ENCODE results near the gene NRDE2.
A peak's percentile ranks its signal among the peaks of the same experiment; 100 is the strongest.

The NRDE2 gene

GRCh38 chr14:90336985-90337384 lies 5.2 kb upstream of the NRDE2 start:
- H3K4me3 ChIP-seq (ENCODE audit: low read depth, low read length) = no peak overlapping the region
- peaks cover 3% of the 10 kb centered on the region for H3K27me3 ChIP-seq (replicated peaks)
- no peaks in the 10 kb centered on the region for H3K36me3 ChIP-seq (replicated peaks)
- no peak for DNase-seq
- TF ChIP-seq, protein P1, sequence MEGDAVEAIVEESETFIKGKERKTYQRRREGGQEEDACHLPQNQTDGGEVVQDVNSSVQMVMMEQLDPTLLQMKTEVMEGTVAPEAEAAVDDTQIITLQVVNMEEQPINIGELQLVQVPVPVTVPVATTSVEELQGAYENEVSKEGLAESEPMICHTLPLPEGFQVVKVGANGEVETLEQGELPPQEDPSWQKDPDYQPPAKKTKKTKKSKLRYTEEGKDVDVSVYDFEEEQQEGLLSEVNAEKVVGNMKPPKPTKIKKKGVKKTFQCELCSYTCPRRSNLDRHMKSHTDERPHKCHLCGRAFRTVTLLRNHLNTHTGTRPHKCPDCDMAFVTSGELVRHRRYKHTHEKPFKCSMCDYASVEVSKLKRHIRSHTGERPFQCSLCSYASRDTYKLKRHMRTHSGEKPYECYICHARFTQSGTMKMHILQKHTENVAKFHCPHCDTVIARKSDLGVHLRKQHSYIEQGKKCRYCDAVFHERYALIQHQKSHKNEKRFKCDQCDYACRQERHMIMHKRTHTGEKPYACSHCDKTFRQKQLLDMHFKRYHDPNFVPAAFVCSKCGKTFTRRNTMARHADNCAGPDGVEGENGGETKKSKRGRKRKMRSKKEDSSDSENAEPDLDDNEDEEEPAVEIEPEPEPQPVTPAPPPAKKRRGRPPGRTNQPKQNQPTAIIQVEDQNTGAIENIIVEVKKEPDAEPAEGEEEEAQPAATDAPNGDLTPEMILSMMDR (IDR thresholded peaks at IDR 0.05; ENCODE audit: low read depth, low read length, missing control alignments) = no peak
- in situ Hi-C loops (cut with HindIII; ENCODE audit: low pct_ligation_motif_present, low sequenced_read_pairs) = no loop called here
- H3K27ac ChIP-seq = no peak overlapping the region

DNA sequence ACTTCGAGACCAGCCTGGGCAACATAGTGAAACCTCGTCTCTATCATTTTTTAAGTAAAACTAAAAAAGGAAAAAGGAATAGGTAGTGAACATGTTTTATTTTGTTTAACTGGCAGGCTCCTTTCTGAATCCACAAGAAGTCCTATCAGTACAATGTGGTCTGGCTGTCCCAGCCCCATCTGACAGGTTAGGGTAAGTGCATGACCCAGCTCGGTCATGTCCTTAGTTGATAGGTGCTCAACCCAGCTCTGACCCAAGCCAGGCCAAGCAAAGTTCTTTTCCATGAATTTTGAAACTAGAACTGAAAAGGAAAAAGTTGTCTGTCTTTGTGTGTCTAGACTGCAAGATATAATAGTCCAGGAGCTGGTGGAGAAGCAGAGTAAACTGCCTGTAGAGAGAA lies 4.7 kb upstream of the NRDE2 start:
- TF ChIP-seq, protein P1 (IDR thresholded peaks at IDR 0.05; ENCODE audit: low read depth, low read length, missing control alignments) = no peak
- in situ Hi-C loops (cut with HindIII; ENCODE audit: low pct_ligation_motif_present, low sequenced_read_pairs) = no loop called here
- H3K27me3 ChIP-seq (replicated peaks) = peaks cover 3% of the 10 kb centered on the region
- H3K36me3 ChIP-seq (replicated peaks) = no peaks in the 10 kb centered on the region
- no peak overlapping the region for H3K27ac ChIP-seq
- no peak for DNase-seq
- no peak overlapping the region for H3K4me3 ChIP-seq (ENCODE audit: low read depth, low read length)

DNA sequence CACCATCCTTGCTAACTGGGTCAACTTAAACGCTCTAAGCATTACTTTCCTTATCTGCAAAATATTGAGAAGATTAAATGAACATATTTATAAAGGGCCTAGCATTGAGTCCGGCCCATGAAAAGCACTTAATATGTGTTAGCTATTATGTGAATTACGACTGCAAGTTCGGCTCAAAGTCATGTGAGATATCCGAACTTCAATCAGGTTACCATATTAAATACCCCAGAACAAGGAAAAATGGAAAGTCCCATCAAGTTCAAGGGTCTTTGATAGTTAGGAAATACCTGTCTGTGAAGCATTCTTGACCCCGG lies 487 bp upstream of the NRDE2 start:
- TF ChIP-seq, protein P1 (IDR thresholded peaks at IDR 0.05; ENCODE audit: low read depth, low read length, missing control alignments) = no peak
- Histone ChIP-seq H3K4me3 (ENCODE audit: low read depth, low read length) (peak overlapping the region; percentile 69), H3K27ac (peak overlapping the region; percentile 80), H3K36me3 (replicated peaks) (no peaks in the 10 kb centered on the region), H3K27me3 (replicated peaks) (peaks cover 3% of the 10 kb centered on the region)
- no peak for DNase-seq
- in situ Hi-C loops (cut with HindIII; ENCODE audit: low pct_ligation_motif_present, low sequenced_read_pairs) = no loop called here

- H3K36me3 ChIP-seq (replicated peaks) = no peaks in the 10 kb centered on the region
- H3K4me3 ChIP-seq (ENCODE audit: low read depth, low read length) = peak overlapping the region; percentile 69
- TF ChIP-seq, protein P1 (IDR thresholded peaks at IDR 0.05; ENCODE audit: low read depth, low read length, missing control alignments) = no peak
- in situ Hi-C loops (cut with HindIII; ENCODE audit: low pct_ligation_motif_present, low sequenced_read_pairs) = no loop called here
- no peak overlapping the region for H3K27ac ChIP-seq
- H3K27me3 ChIP-seq (replicated peaks) = no peaks in the 10 kb centered on the region
- no peak for DNase-seq
Measured at GRCh38 chr14:90330203-90331196, 1.2 kb downstream of the NRDE2 start.

GRCh38 chr14:90321891-90322290 lies 9.8 kb downstream of the NRDE2 start:
- in situ Hi-C loops (cut with HindIII; ENCODE audit: low pct_ligation_motif_present, low sequenced_read_pairs) = no loop called here
- TF ChIP-seq, protein P1 (IDR thresholded peaks at IDR 0.05; ENCODE audit: low read depth, low read length, missing control alignments) = no peak
- Histone ChIP-seq H3K36me3 (replicated peaks) (peaks cover 2% of the 10 kb centered on the region), H3K4me3 (ENCODE audit: low read depth, low read length) (no peak overlapping the region), H3K27ac (no peak overlapping the region), H3K27me3 (replicated peaks) (no peaks in the 10 kb centered on the region)
- DNase-seq = no peak

Data from brain microvascular endothelial cell (primary cell).